NCI-H128 (cell line): ENCODE measurements around the gene OR9A2.
"Not testable (repeated sequence)": the region's sequence is repeated elsewhere in the genome, so short reads cannot be mapped to it uniquely, and the experiment has no call there.

ENCODE experiments used
- DNase-seq: peaks from one replicate; lab custom pipeline; 2025; ENCODE audit not compliant: unreplicated experiment; lab: John Stamatoyannopoulos, UW

Gene OR9A2

GRCh38 chr7:142978402-142978801, 48.5 kb downstream of the OR9A2 start:
- not testable (repeated sequence) for DNase-seq
